Measurements from ENCODE around the gene ZNF580. TPM values are rescaled to one million over a fixed set of nuclear protein-coding genes. Genes with fewer than 3 reads are reported as not detected.
A peak's percentile ranks its signal among the peaks of the same experiment; 100 is the strongest.

Gene ZNF580
- total and polyA plus RNA-seq, 2 of the 13 experiments (the other 11 are each of a cell fraction or from before 2014, with no cell fraction given) = 4.4 to 6.0 TPM

DNA sequence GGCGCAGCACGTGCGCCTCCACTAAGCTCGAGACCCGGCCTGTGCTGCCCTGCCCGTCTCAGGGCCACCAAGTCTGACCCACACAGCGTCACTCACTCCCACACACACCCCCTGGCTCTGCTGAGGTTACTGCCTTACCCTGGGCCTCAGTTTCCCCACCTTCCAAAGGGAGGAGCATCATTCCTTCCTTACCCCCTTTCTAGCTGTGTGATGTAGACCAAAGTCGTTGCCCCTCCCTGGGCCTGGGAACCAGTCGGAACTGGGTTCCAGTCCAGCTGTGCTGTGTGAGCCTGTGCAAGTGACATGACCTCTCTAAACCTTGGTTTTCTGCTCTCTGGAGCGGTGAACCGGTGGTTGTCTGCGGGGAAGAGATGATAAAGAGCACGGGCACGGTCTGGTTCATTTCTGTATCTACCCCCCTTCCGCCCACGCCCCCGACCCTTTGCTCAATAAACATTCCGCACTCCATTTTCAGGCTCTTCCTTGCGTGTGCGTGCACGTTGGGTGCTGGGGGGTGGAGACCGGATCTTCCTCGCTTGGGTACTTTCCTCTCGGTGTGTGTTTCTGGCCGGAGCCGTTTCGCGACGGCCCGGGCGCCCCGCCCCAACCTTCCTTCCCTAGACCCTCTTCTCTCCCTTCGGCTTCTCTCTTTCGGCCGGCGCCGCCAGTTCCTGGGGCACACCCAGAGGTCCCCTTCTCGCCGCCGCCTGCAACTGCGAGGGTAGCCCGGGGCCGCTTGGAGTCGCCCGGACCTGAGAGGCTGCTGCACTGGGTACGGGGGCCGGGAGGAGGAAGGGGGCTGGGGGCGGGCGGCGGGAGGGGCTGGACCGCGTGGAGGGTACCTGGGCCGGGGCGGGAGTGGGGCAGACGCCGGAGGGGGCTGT, 2.4 kb downstream of the ZNF580 start, which contains the start of gene ZNF581 (continued):
- TF ChIP-seq TGIF2 (CRISPR knock-in tag; IDR thresholded peaks at IDR 0.05) = peak; percentile 76
- TF ChIP-seq RARG (CRISPR knock-in tag; IDR thresholded peaks at IDR 0.05; ENCODE audit: low read depth) = no peak
- TF ChIP-seq TAF15 (IDR thresholded peaks at IDR 0.05; ENCODE audit: low read depth, low read length, poor library complexity, severe bottlenecking) = no peak
- TF ChIP-seq U2AF1 (optimal IDR thresholded peaks at IDR 0.05; ENCODE audit: low read depth, low read length) = peak; percentile 64
- TF ChIP-seq DPF2 (CRISPR knock-in tag; IDR thresholded peaks at IDR 0.05; ENCODE audit: borderline replicate concordance, low read depth) = no peak
- TF ChIP-seq, protein P1, sequence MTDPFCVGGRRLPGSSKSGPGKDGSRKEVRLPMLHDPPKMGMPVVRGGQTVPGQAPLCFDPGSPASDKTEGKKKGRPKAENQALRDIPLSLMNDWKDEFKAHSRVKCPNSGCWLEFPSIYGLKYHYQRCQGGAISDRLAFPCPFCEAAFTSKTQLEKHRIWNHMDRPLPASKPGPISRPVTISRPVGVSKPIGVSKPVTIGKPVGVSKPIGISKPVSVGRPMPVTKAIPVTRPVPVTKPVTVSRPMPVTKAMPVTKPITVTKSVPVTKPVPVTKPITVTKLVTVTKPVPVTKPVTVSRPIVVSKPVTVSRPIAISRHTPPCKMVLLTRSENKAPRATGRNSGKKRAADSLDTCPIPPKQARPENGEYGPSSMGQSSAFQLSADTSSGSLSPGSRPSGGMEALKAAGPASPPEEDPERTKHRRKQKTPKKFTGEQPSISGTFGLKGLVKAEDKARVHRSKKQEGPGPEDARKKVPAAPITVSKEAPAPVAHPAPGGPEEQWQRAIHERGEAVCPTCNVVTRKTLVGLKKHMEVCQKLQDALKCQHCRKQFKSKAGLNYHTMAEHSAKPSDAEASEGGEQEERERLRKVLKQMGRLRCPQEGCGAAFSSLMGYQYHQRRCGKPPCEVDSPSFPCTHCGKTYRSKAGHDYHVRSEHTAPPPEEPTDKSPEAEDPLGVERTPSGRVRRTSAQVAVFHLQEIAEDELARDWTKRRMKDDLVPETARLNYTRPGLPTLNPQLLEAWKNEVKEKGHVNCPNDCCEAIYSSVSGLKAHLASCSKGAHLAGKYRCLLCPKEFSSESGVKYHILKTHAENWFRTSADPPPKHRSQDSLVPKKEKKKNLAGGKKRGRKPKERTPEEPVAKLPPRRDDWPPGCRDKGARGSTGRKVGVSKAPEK (CRISPR knock-in tag; IDR thresholded peaks at IDR 0.05; ENCODE audit: borderline replicate concordance) = 0 out of 2 replicates have a peak, but pooled peaks have one; percentile 43
- peak; percentile 25 for TF ChIP-seq HNRNPH1 (optimal IDR thresholded peaks at IDR 0.05; ENCODE audit: low read depth, low read length)
- TF ChIP-seq, protein P2, sequence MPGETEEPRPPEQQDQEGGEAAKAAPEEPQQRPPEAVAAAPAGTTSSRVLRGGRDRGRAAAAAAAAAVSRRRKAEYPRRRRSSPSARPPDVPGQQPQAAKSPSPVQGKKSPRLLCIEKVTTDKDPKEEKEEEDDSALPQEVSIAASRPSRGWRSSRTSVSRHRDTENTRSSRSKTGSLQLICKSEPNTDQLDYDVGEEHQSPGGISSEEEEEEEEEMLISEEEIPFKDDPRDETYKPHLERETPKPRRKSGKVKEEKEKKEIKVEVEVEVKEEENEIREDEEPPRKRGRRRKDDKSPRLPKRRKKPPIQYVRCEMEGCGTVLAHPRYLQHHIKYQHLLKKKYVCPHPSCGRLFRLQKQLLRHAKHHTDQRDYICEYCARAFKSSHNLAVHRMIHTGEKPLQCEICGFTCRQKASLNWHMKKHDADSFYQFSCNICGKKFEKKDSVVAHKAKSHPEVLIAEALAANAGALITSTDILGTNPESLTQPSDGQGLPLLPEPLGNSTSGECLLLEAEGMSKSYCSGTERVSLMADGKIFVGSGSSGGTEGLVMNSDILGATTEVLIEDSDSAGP (CRISPR knock-in tag; IDR thresholded peaks at IDR 0.05; ENCODE audit: borderline replicate concordance) = peak; percentile 74; the same call in 1 of the 2 replicates
- TF ChIP-seq ZNF614 (CRISPR knock-in tag; IDR thresholded peaks at IDR 0.05; ENCODE audit: borderline replicate concordance) = peak; percentile 37; the same call in 1 of the 2 replicates
- no peak for TF ChIP-seq ZNF367 (CRISPR knock-in tag; IDR thresholded peaks at IDR 0.05; ENCODE audit: borderline replicate concordance)
- TF ChIP-seq, protein P3, sequence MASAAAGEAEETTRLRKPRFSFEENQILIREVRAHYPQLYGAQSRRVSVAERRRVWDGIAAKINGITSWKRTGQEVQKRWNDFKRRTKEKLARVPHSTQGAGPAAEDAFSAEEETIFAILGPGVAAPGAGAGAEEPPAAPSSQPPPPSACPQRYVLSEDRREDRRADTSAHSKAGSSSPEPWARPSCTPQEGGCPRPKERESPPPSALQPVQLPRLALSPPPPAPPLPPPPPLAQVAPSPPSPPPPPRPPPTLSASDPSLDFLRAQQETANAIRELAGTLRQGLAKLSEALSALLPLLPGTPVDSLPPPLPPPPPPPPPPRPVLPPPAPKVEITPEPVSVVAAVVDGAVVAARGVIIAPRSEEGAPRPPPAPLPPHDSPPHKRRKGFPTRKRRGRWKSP (CRISPR knock-in tag; IDR thresholded peaks at IDR 0.05) = 0 out of 2 replicates have a peak, but pooled peaks have one; percentile 64
- peak; percentile 48; the same call in 1 of the 2 replicates for TF ChIP-seq ZNF761 (CRISPR knock-in tag; conservative IDR thresholded peaks at IDR 0.05)
- TF ChIP-seq ZNF30 (CRISPR knock-in tag; IDR thresholded peaks at IDR 0.05) = no peak
- TF ChIP-seq, protein P4, sequence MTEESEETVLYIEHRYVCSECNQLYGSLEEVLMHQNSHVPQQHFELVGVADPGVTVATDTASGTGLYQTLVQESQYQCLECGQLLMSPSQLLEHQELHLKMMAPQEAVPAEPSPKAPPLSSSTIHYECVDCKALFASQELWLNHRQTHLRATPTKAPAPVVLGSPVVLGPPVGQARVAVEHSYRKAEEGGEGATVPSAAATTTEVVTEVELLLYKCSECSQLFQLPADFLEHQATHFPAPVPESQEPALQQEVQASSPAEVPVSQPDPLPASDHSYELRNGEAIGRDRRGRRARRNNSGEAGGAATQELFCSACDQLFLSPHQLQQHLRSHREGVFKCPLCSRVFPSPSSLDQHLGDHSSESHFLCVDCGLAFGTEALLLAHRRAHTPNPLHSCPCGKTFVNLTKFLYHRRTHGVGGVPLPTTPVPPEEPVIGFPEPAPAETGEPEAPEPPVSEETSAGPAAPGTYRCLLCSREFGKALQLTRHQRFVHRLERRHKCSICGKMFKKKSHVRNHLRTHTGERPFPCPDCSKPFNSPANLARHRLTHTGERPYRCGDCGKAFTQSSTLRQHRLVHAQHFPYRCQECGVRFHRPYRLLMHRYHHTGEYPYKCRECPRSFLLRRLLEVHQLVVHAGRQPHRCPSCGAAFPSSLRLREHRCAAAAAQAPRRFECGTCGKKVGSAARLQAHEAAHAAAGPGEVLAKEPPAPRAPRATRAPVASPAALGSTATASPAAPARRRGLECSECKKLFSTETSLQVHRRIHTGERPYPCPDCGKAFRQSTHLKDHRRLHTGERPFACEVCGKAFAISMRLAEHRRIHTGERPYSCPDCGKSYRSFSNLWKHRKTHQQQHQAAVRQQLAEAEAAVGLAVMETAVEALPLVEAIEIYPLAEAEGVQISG (CRISPR knock-in tag; IDR thresholded peaks at IDR 0.05) = peak; percentile 90
- TF ChIP-seq ZNF550 (CRISPR knock-in tag; IDR thresholded peaks at IDR 0.05; ENCODE audit: borderline replicate concordance) = no peak
- peak; percentile 69 for TF ChIP-seq ETV5 (CRISPR knock-in tag; IDR thresholded peaks at IDR 0.05; ENCODE audit: borderline replicate concordance)
- TF ChIP-seq TP53 (CRISPR knock-in tag; conservative IDR thresholded peaks at IDR 0.05) = no peak
- peak; percentile 37; the same call in 1 of the 2 replicates for TF ChIP-seq HDAC2 (CRISPR knock-in tag; IDR thresholded peaks at IDR 0.05)
- TF ChIP-seq ZMYM3 (CRISPR knock-in tag; IDR thresholded peaks at IDR 0.05) = peak; percentile 86
